Stimulated activated naive CD4-positive, alpha-beta T cell (primary cell): Measurements from ENCODE around the gene ITSN1.
"Not testable (repeated sequence)": the region's sequence is repeated elsewhere in the genome, so short reads cannot be mapped to it uniquely, and the experiment has no call there.

ENCODE experiments used
- DNase-seq, 6 experiments: peaks; one replicate each; lab custom pipeline; 2025; lab: John Stamatoyannopoulos, UW

ITSN1 gene

DNA sequence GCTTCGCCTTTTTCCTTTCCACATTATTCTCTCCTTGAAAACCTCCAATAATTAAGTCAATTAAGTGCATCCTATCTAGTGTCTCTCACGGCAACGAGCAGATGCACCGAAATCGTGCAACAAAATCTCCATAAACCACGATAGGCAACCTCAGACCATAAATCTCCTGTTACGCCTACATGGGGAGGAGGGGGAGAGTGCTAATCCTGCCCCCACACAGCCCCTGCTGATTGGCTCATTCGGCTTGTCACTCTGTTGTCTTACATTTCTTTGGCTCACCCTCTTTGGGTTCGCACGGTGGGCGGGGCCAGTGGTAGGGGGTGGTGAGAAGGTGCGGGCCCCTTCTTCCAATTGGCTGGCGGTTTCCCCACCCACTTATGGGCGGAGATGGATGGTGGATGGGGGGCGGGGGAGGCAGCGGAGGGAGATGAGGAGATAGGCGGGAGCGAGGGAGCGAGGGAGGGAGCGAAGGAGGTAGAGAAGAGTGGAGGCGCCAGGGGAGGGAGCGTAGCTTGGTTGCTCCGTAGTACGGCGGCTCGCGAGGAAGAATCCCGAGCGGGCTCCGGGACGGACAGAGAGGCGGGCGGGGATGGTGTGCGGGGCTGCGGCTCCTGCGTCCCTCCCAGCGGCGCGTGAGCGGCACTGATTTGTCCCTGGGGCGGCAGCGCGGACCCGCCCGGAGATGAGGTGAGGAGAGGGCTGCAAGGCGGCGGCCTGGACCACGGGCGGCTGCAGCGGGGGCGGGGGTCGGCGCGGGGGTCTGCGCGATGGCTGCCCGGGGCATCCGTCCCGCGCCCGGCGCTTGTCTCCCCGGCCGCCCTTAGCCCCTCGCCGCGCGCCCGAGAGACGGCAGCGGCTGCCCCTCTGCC is at the start of gene ITSN1:
Gene ITSN1, plus strand, starts transcription at position 475 of the 869 bp plus-strand sequence. CDS start 76,328 bp downstream, outside the sequence.
- peak; percentile 98 to 100 (median 99) for DNase-seq

DNA sequence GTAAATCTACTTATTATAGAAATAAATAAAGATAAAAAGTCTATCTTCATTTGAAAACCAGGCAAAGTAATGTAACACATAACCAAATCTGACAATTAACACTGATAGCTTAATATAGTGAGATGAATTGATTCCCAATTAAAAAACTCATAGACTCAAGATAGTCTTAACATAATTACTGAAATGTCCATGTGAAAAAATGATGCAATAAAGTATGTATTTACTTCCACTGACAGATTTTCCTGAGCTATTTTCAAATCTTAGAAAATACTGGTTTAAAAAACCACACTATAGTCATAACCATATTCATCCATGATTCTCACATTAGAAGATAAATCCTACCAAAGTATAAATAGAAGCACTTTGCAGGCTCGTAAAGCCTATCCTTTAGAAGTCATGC is 44.2 kb upstream of the ITSN1 start:
- DNase-seq = no peak

DNA sequence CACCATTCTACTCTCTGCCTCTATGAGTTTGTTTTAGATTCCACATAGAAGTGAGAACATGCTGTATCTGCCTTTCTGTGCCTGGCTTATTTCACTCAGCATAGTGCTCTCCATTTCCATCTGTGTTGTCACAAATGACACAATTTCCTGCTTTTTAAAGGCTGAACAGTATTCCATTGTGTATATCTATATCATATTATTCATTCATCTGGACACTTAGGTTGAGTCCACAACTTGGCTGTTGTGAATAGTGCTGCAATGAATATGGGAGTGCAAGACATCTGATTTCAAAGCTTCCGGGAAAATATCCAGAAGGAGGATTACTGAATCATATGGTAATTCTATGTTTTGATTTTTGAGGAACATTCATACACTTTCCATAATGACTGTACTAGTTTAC is 33.7 kb upstream of the ITSN1 start:
- DNase-seq = no peak

DNA sequence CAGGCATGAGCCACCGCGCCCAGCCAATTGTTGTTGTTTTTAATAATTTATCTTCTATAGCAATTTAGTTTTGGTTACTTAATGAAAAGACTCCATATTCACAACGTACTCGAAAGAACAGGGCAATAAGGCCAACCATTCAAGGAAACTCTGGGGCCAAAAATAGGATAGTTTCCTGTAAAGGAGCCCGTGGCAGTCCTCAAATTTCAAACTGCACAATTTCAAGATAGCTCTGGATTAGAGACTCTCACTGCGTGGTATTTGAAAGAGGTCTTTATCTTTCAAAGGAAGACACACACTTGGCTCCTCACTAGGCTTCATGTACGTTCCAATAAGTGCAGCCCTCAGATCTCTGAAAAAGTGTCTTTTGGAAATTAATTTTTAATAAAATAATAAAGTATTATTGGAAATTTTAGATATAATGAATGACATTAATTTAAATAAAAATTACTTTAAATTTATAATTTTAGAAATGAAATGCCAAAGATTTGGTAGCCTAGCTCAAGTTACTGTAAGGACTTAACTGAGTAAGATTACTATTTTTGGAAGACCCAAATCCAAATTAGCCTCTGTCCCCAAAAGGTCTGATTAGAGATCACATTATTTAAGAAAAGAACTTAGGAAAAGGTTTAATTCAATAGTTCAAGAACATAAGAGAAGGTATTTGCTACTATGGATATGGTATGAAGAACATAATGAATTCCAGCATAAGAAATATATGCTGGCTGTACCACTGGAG is 31.1 kb upstream of the ITSN1 start:
- no peak for DNase-seq

DNA sequence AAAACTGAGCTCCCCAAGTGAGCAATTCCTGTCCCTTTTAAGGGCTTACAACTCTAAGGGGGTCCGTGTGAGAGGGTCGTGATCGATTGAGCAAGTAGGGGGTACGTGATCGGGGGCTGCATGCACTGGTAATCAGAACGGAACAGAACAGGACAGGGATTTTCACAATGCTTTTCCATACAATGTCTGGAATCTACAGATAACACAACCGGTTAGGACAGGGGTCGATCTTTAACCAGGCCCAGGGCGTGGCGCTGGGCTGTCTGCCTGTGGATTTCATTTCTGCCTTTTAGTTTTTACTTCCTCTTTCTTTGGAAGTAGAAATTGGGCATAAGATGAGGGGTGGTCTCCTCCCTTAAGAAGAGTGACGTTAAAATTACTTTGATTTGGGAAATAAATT is 24.7 kb upstream of the ITSN1 start:
- DNase-seq = not testable (repeated sequence)

DNA sequence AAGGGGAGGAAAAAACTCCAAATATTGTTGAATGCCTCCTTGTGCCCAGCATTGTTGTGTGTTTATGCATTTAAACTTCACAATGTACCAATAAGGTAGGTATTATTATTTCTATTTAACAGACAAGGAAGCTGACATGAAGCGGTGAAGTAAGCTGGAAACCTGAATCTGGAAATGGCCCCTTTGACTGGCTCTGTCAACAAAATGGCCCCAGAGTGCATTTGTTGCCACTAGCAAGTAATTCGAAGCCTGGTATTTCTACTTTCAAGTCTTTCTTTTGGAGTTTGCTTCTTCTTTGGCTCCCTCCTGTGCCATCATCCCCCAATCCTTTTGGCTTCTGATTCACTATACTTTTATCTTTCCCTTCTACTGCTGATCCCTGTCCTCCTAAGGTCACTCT is 23.9 kb upstream of the ITSN1 start:
- DNase-seq = no peak

DNA sequence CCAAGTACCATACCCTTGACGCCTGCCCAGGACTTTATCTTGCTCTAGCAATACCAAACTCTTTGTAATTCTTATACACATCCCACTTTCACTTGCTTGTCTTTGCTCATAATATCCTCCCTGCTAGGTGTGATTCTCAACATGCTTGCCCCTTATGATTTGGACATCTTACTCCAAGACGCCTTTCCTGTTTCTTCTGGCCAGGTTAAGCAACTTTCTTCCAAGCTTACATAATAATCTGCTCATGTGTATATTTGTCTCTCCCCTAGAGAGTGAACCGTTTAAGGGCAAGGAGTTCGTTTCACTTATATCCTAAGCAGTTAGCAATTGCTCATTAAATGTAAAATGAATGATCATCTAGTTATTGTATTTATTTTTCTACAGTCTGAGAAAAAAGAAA is 22.6 kb upstream of the ITSN1 start:
- no peak for DNase-seq

DNA sequence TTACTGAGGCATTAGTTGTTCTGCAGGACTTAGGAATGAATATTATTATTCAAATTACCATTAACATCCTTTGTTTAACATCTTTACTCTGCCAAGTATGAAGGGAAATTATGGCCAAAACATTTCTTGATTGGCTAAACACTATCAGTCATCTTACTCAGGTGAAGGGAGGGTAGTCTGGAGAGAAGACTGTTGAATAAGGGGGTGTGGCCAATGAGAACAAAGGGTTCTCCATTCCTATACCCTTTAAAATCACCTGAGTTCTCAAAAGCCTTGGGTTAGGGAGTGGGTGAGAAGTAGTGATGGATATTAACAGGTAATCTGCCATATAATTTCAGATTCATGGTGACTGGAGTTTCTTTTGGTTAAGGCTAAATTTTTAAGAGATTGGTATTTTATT is 20.0 kb upstream of the ITSN1 start:
- no peak for DNase-seq

DNA sequence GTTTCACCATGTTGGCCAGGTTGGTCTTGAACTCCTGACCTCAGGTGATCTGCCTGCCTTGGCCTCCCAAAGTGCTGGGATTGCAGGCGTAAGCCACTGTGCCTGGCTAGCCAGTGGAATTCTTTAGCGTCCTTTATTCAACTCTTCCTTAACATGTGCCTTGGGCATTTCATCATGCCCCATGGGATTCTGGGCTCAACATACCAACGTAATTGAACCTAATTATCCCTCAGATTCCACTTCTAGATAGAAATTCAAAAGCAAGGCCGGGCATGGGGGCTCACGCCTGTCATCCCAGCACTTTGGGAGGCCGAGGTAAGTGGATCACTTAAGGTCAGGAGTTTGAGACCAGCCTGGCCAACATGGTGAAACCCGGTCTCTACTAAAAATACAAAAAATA is 16.1 kb upstream of the ITSN1 start:
- DNase-seq = not testable (repeated sequence)

DNA sequence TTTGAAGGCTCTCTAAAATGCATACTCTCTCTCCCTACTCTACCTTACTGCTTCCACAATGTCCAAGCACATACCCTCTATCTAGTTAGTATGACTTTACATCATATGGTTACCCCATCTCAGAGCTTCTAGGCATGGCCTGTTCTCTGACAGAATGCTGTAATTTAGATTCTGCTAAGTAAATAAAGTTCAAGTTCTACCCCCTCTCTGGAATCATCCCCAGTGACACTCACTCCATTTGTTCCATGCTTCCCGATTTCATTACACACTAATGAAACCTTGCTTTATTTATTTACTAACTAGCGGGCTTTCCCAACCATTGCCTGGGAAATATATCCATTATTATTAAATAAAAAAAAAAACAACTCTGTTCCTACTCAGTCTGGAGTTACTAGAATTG is 8.0 kb upstream of the ITSN1 start:
- DNase-seq = no peak

DNA sequence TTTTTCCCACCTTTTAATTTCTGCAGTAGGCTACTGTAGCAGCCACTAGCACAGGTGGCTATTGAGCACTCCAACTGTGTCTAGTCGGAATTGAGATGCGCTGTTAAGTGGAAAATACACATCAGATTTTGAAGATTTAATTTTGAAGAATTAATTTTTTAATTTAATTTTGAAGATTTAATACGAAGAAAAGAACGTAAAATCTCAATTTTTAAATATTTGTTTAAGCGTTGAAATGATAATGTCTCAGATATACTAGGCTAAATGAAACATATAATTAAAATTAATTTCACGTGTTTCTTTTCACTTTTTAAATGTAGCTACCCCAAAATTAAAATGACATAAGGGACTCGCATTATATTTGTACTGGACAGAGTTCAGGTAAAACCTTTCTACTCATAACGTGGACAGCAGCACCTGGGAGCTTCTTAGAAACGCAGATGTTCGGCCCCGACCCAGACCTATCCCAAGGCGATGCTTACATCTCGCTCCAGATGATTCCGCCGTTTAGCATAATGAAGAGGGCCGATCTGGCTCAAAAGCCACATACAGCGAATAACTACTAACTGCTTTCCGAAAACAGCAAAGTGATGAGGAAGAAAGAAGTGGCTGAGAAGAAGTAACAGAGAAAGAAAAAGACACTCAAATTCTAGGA is 1.5 kb upstream of the ITSN1 start:
- DNase-seq = no peak

DNA sequence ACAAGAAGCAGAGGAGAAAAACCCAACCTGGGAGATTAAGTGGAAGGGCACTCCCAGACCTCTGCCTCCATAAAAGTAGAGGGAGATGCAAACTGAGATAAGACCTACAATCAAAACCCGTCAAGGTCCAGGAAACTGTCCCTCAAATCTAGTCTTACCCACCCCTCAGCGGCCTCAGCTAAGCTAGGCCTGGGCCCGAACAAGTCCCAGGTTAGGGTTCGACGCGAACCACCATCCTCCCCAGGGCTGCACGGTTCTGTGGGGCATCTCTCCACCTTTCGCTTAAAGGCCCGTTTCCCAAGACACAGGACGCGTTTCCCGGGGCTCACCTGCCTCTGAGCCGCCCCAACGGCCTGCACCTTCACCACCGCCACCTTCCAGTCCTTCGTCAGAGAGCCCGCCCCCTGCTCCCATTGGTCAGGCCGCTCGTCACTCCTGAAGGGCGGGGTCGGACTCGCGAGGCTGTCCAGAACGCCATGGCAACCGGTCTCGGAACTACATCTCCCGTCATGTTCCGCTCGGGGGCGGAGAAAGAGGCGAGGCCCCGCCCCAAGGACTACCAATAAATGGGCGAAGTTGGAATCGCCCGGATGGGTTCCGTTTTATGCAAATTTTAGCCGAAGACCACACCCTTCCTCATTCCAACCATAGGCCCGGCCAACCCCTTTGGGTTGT is 812 bp upstream of the ITSN1 start, which contains the start of gene CRYZL1:
Gene CRYZL1, minus strand, starts transcription at position 390 of the 675 bp plus-strand sequence. CDS start 10,190 bp downstream, outside the sequence.
- peak; percentile 98 to 100 (median 100) for DNase-seq

DNA sequence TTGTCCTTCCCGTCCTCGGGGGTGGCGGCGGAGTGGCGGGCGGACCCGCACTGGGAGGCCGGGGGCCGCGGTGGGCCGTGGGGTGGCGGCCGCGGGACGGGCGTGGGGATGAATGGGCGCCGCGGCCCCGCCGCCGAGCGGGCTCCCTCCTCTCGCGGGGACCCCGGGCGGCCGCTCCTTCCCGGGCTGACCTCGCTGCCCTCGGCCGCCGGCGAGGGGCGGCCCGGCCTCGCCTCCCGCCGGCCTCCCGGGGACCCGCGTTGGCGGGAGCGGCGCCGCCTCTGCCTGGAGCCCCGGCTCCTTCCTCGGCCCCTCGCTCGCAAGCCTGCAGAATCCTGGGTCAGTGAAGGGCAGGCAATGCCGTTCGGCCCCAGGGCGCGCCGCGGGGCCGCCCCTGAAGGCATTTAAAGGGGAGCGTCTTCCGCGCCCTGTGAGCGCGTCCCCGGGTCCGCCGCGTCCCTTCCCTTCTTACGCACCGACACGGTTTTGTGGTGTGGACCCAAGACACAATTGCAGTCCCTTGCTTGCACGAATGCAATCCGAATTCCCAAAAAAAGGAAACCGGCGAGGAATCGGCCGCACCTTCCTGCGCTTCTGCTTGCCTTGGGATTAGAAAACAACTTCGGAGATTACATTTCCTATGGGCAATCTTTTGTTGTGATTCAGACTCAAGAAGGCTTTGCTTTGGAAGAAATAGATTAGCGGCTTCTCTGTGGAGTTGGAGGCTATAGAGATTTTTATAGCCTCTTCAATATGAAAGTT is 776 bp downstream of the ITSN1 start:
- DNase-seq = peak in 3 of 6 experiments; percentile 4 to 29 (median 21)

DNA sequence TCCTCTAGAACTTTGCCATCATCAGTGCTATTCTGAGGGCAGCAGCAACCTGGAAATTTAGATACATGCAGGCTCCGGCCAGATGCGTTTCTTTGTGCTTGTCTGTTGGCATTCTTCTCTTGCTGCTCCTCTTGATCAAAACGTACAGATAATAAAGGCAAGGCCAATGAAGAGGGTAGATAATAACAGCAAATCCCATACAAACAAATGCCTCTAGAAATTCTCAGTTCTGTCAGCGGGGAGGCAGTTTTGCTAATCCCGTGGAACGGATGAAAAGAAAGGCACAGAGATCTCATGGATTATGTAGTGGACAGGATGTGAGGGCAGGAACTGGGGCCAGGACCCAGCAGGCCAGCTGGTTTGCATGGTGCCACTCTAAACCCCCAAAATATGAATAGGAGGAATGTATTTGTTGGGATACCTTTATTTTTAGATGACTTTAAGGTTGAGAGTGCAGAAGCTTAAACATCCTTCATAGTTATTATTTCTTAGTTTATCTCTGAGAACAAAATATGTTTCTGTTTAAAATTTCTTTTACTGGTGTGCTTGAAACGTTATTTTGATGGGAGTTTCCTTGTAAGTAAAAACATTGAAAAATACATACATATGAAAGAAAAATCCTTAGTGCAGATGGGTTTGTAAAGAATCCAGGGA is 1.5 kb downstream of the ITSN1 start:
- DNase-seq = peak in 1 of 6 experiments; percentile 21

DNA sequence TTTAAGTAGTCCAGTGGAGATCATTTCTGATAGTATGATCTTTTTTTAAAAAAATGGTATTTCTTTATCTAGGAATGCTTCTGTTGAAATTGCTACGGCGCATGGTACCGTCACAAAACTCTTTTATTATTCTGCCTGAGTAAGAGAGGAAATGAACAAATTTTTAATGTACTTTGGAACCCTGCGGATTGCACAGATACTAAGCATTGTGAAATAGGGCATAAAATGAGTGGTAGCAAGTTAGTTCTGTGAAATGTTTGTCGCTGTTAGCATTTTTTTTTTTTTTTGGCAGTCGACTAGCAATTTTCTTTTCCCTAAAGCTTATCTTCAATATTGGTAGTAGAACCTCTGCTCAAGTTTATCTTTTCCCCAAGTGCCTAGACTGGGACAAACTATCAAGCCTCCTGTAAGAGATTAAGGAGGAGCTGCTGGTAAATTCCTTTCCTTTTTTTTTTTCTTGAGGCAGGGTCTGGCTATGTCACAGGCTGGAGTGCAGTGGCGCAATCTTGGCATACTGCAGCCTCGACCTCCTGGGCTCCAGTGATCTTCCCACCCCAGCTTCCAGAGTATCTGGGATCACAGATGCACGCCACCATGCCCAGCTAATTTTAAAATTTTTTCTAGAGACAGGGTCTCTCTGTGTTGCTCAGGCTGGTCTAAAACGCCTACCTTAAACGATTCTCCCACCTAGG is 2.2 kb downstream of the ITSN1 start:
- no peak for DNase-seq

DNA sequence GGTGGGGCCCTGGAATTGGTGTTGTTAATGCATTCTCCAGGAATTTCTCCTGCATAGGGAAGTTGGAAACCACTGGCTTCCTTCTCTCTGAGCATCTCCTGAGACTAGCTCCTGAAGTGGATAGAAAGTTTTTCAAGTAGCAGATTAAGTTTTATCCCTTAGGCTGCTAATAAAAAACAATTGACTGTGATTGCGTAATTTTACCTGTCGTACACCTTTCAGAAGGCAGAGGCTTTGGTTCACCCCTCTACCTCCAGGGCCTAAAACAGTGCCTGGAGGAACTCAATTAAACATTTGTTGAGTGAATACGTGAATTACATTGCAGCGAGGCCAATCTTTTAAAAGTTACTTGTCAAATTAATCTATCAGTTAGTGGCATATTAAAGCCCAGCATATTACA is 3.4 kb downstream of the ITSN1 start:
- DNase-seq = no peak

DNA sequence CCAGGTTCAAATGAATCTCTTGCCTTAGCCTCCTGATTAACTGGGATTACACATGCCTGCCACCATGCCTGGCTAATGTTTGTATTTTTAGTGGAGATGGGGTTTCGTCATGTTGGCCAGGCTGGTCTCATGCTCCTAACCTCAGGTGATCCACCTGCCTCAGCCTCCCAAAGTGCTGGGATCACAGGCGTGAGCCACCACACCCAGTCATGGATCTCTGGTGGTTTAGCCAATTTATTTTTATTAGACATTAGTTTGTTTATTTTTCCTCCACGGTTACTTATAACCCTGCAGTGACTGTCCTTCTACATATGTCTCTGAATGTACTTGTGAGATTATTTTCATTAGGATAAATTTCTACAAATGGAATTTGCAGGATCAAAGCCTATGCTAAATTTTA is 5.3 kb downstream of the ITSN1 start:
- no peak for DNase-seq

DNA sequence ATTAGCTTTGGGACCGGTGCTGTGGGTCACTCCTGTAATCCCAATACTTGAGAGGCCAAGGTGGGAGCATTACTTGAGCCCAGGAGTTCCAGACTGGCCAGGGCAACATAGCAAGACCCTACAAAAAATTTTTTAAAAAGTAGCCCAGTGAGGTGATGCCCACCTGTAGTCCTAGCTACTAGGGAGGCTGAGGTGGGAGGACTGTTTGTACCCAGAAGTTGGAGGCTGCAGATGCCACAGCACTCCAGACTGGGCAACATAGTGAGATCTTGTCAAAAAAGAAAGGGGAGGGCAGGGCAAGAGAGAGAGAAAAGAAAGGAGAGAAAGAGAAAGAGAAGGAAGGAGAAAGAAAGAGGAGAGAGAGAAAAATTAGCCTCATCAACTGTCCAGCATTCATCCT is 6.3 kb downstream of the ITSN1 start:
- no peak for DNase-seq

DNA sequence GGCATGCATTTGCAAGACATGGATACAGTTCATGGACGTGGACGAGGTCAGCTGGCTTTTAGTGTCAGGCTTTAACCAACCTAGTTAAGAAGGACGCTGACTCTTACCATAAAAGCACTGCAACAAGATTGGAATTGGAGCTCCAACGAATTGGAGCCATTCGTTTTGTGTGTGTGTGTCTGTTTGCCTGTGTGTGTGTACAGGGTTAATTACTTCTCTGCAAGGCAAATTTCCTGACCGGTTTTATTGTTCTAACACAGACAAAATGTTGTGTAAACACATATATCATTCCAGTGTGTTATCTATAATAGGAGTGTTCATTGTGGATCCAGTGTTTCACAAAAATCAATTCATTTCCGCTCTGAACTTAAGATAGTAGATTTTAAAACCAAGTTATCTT is 7.9 kb downstream of the ITSN1 start:
- no peak for DNase-seq

DNA sequence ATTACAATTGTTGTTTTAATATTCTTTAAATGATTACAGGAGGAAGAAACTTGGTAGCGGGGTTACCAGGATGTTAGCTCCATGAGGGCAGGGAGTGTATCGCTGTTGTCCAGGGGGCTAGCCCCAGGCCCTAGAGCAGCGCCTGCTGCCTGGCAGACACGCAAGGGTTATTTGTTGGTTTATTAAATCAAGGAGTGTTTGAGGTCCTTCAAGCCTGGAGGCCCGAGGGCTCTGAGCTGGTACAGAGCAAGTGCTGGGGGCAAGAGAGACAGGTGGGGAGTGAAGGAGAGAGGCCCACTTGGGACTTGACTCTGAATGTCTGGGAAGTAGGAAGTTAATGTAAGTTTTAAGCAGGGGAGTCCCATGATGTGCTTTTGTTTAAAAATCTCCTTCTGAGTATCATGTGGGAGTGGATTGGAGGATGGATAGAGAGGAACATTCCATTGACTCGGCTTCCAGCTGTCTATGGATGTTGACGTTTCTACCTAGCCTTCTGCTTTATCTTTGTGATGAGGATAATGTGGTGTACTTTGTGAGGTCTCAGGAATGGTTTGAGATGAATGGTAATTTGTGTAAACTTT is 8.7 kb downstream of the ITSN1 start:
- DNase-seq = no peak
